Measurements from ENCODE around the gene PCGF3. TPM values are rescaled to one million over a fixed set of nuclear protein-coding genes. Genes with fewer than 3 reads are reported as not detected.

PCGF3 gene
- total RNA-seq, 1 donor from 2014 or later: 64.3 TPM

GRCh38 chr4:707929-708630 lies 2.4 kb downstream of the PCGF3 start:
- TF ChIP-seq, protein P1, sequence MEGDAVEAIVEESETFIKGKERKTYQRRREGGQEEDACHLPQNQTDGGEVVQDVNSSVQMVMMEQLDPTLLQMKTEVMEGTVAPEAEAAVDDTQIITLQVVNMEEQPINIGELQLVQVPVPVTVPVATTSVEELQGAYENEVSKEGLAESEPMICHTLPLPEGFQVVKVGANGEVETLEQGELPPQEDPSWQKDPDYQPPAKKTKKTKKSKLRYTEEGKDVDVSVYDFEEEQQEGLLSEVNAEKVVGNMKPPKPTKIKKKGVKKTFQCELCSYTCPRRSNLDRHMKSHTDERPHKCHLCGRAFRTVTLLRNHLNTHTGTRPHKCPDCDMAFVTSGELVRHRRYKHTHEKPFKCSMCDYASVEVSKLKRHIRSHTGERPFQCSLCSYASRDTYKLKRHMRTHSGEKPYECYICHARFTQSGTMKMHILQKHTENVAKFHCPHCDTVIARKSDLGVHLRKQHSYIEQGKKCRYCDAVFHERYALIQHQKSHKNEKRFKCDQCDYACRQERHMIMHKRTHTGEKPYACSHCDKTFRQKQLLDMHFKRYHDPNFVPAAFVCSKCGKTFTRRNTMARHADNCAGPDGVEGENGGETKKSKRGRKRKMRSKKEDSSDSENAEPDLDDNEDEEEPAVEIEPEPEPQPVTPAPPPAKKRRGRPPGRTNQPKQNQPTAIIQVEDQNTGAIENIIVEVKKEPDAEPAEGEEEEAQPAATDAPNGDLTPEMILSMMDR (conservative IDR thresholded peaks at IDR 0.05): no peak
- Mint-ChIP-seq H3K27me3 (no peaks in the 10 kb centered on the region), H3K27ac (no peak overlapping the region), H3K4me1 (ENCODE audit: unreplicated experiment) (peaks cover 19% of the 10 kb centered on the region), H3K36me3 (peaks cover 22% of the 10 kb centered on the region), H3K4me3 (no peak overlapping the region), H3K9me3 (no peaks in the 10 kb centered on the region)
- DNase-seq (ENCODE audit: extremely low spot score, unreplicated experiment): no peak

DNA sequence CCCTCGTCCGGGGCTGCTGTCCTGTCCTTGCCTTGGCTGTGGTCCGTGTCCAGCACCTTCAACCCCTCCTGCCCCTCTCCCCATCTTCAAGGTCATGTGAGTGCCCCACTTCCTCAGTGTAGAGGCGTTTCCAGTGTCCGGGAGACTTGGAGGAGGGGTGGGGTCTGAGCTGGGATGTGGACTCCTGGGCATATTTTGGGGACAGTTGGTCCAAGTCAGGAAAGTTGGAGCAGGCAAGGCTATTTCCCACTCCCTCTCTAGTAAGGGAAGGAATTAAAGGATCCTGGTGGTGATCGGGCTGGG lies 3.0 kb downstream of the PCGF3 start:
- DNase-seq (ENCODE audit: extremely low spot score, unreplicated experiment): no peak
- peaks cover 22% of the 10 kb centered on the region for H3K36me3 Mint-ChIP-seq
- H3K4me1 Mint-ChIP-seq (ENCODE audit: unreplicated experiment): peaks cover 19% of the 10 kb centered on the region
- H3K4me3 Mint-ChIP-seq: peak overlapping the region; percentile 75
- TF ChIP-seq, protein P1 (conservative IDR thresholded peaks at IDR 0.05): no peak
- H3K27ac Mint-ChIP-seq: peak overlapping the region; percentile 41
- no peaks in the 10 kb centered on the region for H3K9me3 Mint-ChIP-seq
- no peaks in the 10 kb centered on the region for H3K27me3 Mint-ChIP-seq

DNA sequence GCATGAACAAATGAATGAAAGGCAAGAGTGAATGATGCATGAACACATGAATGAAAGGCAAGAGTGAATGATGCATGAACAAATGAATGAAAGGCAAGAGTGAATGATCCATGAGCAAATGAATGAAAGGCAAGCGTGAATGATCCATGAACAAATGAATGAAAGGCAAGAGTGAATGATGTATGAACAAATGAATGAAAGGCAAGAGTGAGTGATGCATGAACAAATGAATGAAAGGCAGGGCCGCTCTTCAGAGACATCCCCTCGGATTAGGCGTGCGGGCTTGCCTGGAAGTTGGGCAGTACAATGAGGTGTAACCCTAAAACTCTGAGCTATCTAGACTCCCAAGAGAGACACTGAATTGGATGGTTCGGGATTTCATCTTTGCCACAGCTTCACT lies 3.7 kb downstream of the PCGF3 start:
- no peak for DNase-seq (ENCODE audit: extremely low spot score, unreplicated experiment)
- TF ChIP-seq, protein P1 (conservative IDR thresholded peaks at IDR 0.05): no peak
- Mint-ChIP-seq H3K27me3 (no peaks in the 10 kb centered on the region), H3K36me3 (peaks cover 22% of the 10 kb centered on the region), H3K4me3 (peak overlapping the region; percentile 72), H3K27ac (peak overlapping the region; percentile 68), H3K9me3 (no peaks in the 10 kb centered on the region), H3K4me1 (ENCODE audit: unreplicated experiment) (peaks cover 19% of the 10 kb centered on the region)

DNA sequence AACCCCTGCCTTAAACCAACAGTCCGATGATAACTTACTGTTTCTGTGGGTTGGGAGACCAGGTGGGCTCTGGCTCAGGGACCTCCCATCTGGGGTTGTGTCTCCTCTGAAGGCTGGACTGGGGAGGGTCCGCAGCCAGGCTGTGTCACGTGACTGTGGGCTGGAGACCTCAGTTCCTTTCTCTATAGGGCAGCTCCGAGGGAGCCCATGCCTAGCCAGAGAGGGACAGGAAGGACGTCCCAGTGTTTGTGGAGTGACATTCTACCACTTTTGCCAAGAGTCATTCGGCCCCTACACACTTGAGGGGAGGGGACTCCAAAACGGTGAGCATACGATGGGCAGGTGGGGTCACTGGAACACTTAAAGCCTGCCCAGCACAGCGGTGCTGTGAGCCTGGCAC lies 4.5 kb downstream of the PCGF3 start:
- Mint-ChIP-seq H3K4me3 (peak overlapping the region; percentile 72), H3K36me3 (peaks cover 22% of the 10 kb centered on the region), H3K9me3 (no peaks in the 10 kb centered on the region), H3K27ac (peak overlapping the region; percentile 68), H3K4me1 (ENCODE audit: unreplicated experiment) (peaks cover 19% of the 10 kb centered on the region), H3K27me3 (no peaks in the 10 kb centered on the region)
- no peak for DNase-seq (ENCODE audit: extremely low spot score, unreplicated experiment)
- TF ChIP-seq, protein P1 (conservative IDR thresholded peaks at IDR 0.05): no peak

GRCh38 chr4:710916-711315 lies 5.3 kb downstream of the PCGF3 start:
- peaks cover 22% of the 10 kb centered on the region for H3K36me3 Mint-ChIP-seq
- H3K27me3 Mint-ChIP-seq: no peaks in the 10 kb centered on the region
- peaks cover 19% of the 10 kb centered on the region for H3K4me1 Mint-ChIP-seq (ENCODE audit: unreplicated experiment)
- TF ChIP-seq, protein P1 (conservative IDR thresholded peaks at IDR 0.05): no peak
- H3K27ac Mint-ChIP-seq: no peak overlapping the region
- DNase-seq (ENCODE audit: extremely low spot score, unreplicated experiment): no peak
- peak overlapping the region; percentile 35 for H3K4me3 Mint-ChIP-seq
- no peaks in the 10 kb centered on the region for H3K9me3 Mint-ChIP-seq
